ENCODE results near the gene STARD4. TPM values are rescaled to one million over a fixed set of nuclear protein-coding genes. Genes with fewer than 3 reads are reported as not detected.

STARD4 gene
- total RNA-seq, 1 experiment from 2014 or later: 73.2 TPM

DNA sequence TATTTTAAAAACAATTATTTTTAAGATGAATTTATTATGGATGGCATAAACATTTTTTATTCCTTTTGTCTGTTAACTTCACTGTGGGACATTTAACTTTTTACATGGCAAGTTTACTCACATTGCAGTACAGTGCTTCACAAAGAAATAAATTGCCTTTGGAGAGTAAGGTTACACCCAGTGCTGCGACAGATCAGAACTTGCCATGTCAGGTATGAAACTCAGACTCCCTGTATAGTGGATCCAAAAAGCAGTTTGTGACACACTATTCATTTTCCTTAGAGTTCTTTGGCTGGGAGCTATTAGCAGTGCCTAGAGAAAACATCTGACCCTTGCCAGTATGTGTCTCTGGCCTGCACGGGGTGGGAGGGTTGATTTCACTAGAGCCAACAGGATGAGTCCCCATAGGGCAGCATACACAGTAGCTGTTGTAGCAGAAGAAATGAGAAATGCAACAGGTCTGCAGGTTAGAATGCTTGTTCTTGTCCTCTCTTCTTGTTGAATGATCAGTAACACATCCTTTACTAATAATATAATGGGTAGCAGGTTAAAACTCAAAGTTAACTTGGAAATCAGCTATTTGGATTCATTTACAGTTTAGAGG lies 42.9 kb downstream of the STARD4 start:
- Histone ChIP-seq H3K4me3 (no peak overlapping the region), H3K27me3 (no peaks in the 10 kb centered on the region), H3K27ac (no peak overlapping the region), H3K9me3 (replicated peaks) (no peaks in the 10 kb centered on the region), H3K4me1 (no peaks in the 10 kb centered on the region), H3K36me3 (no peaks in the 10 kb centered on the region)
- no peak for DNase-seq

DNA sequence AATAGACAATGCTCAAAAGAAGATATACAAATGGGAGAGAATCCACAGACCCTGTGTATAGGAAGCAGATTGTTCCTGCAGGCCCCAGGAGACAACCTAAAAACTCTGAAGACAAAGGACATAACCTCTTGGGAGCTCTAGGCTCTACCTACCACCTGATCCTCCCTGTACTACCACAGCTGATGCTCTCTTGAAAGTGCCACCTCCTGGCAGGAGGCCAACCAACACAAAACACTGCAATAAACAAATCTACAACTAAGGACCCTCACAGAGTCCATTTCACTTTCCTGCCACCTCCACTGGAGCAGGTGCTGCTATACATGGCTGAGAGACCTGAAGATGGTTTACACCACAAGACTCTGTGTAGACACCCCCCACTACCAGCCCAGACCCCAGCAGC lies 49.0 kb downstream of the STARD4 start:
- no peaks in the 10 kb centered on the region for H3K27me3 ChIP-seq
- no peaks in the 10 kb centered on the region for H3K36me3 ChIP-seq
- DNase-seq: peak in 1 of 2 experiments; percentile 12
- H3K27ac ChIP-seq: no peak overlapping the region
- H3K9me3 ChIP-seq (replicated peaks): no peaks in the 10 kb centered on the region
- H3K4me1 ChIP-seq: no peaks in the 10 kb centered on the region
- no peak overlapping the region for H3K4me3 ChIP-seq

DNA sequence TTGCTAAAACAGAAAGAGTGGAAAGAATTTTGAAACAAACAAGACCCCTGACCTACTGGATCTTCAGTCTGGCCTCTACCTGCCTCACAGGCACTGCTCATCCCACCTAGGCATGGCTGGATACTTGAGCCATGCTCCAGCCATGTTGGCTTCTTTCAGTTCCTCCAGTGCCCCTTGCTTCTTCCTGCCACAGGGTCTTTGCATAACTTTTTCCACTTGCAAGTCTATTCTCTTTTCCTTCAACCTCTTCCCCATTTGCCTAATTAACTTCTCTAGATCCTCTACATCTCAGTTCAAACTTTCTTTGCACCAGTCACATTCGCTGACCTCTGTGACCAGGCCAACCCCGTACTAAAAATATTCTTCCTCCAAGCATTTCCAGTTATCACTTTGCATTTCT lies 50.4 kb downstream of the STARD4 start:
- Histone ChIP-seq H3K4me3 (no peak overlapping the region), H3K27ac (no peak overlapping the region), H3K4me1 (no peaks in the 10 kb centered on the region), H3K27me3 (no peaks in the 10 kb centered on the region), H3K9me3 (replicated peaks) (no peaks in the 10 kb centered on the region), H3K36me3 (no peaks in the 10 kb centered on the region)
- no peak for DNase-seq

DNA sequence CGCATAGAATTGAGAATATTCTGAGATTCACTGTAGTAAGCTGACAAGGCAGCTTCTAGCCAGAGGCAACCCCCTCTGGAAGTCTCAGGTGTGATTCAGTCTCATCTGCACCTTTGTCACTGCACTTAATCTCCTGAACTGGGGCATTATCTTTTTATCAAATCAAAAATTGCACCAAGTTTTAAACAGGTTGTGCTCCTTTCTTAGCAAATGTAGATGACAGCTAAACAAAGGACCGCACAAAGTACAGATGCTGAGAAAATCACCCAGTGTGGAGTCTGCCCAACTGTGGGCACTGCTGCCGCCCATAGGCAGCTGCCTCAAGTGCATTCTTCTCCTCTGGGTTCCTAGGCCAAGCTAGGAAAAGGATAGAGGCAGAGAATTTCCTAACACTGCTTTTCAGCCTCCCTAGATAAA lies 51.1 kb downstream of the STARD4 start:
- DNase-seq: peak in 1 of 2 experiments; percentile 34

DNA sequence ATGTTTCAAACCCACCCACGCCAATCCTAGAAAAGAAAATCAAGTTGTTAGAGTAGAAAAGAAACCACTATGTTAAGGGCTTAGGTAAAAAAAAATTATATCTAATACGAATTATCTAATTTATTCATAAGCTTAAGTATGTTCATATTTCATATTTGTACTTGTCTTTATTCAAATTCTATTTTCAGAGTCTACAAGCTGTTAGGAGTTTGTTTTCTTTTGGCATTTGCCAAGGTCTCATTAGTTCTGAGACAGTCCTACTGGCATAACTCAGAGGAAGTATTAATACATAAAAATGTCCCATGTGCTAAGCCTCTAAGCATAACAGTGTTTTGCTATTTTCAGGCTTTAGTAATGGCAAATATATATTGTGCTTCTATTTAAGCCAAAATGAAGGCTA lies 57.6 kb downstream of the STARD4 start:
- no peaks in the 10 kb centered on the region for H3K36me3 ChIP-seq
- H3K27ac ChIP-seq: no peak overlapping the region
- H3K27me3 ChIP-seq: no peaks in the 10 kb centered on the region
- no peaks in the 10 kb centered on the region for H3K9me3 ChIP-seq (replicated peaks)
- no peak overlapping the region for H3K4me3 ChIP-seq
- peaks cover 12% of the 10 kb centered on the region for H3K4me1 ChIP-seq
- DNase-seq: no peak

More for the DNA sequence above, 51.1 kb downstream of the STARD4 start:
- Histone ChIP-seq H3K9me3 (replicated peaks) (no peaks in the 10 kb centered on the region), H3K27me3 (no peaks in the 10 kb centered on the region), H3K4me1 (no peaks in the 10 kb centered on the region), H3K27ac (no peak overlapping the region), H3K36me3 (no peaks in the 10 kb centered on the region), H3K4me3 (no peak overlapping the region)

DNA sequence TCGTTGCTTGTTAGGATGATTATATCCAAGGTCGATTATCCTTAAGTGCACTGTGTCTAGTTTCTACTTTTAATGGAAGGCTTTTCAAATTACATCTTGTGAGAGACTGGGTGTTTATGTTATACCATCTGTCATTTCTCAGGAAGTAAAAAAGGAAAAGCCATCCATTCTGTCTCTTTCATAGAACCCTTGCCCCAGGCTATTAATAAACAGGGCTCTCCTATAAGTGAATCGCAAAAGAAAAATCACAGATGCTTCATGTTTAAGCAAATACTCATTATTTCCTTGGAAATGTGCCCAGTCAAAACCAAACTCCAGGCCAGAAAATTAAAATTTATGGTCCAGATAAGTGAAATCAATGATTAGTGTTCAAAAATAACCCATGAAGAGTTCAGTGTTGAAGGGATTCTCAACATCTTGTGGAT lies 58.1 kb downstream of the STARD4 start:
- H3K9me3 ChIP-seq (replicated peaks): no peaks in the 10 kb centered on the region
- peak; percentile 27 to 78 for DNase-seq
- H3K36me3 ChIP-seq: no peaks in the 10 kb centered on the region
- peaks cover 12% of the 10 kb centered on the region for H3K4me1 ChIP-seq
- H3K27me3 ChIP-seq: no peaks in the 10 kb centered on the region
- H3K27ac ChIP-seq: peak overlapping the region; percentile 41; the same call in 1 of the 2 replicates
- peak overlapping the region; percentile 18 for H3K4me3 ChIP-seq

DNA sequence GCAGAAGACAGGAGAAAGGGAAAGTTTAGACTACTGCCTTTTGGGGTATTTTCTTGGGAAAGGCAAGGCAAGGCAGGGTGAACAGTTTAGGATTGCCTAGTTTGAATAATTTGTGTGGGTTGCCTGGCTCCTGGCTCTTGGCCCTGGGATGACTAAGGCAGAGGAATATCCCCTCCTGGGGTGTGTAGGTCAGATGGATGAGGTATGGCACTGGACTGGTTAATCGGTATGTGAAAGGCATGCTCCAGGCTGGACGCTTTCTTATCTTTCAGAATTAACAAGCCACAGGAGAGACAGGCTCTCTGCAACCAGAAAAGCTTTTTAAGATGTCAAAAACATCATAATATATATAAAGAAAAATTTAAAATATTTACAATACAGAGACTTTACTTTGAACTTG lies 58.6 kb downstream of the STARD4 start:
- H3K4me1 ChIP-seq: peaks cover 12% of the 10 kb centered on the region
- peak overlapping the region; percentile 41 for H3K27ac ChIP-seq
- no peaks in the 10 kb centered on the region for H3K36me3 ChIP-seq
- DNase-seq: peak; percentile 40 to 54
- H3K27me3 ChIP-seq: no peaks in the 10 kb centered on the region
- H3K4me3 ChIP-seq: peak overlapping the region; percentile 18
- no peaks in the 10 kb centered on the region for H3K9me3 ChIP-seq (replicated peaks)

DNA sequence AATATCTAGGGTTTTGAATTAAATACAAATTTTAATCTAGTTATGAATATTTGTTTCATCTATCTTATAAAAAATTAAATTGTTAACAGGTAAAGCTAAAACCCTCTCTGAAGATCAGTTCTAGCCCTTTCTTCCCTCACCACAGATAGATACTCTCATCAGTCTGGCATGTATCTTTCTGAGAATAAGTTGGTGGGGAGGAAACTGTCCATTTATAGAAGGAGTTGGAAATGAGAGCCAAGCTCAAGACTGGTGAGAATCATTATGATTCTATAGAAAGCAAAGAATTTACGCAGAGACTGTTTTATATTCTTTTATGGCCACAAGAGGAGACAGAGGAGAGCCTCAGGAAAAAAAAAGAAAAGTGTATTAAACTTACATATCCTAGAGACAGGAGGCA lies 59.0 kb downstream of the STARD4 start:
- Histone ChIP-seq H3K27ac (peak overlapping the region; percentile 41), H3K4me3 (no peak overlapping the region)

DNA sequence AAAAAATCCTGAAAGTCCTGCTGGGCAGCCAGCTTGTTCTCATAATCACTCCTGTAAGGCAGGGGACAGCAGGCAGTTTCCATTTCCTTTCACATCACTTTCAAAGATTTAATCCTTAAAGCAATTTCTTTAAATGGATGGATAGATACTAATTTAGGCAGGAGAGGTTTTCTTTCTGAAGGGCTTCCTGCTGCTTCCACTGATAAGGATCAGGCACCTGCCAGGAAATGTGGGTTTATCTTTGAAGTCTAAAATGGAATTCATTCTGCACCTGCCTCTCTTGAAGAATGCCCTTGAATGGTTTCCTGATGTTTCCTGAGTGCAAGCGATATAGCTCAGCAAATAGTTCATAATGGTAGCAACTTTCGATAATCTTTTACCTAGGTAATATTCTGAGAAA lies 64.5 kb downstream of the STARD4 start:
- no peaks in the 10 kb centered on the region for H3K9me3 ChIP-seq (replicated peaks)
- no peaks in the 10 kb centered on the region for H3K27me3 ChIP-seq
- H3K27ac ChIP-seq: no peak overlapping the region
- H3K4me3 ChIP-seq: no peak overlapping the region
- H3K36me3 ChIP-seq: no peaks in the 10 kb centered on the region
- peaks cover 2% of the 10 kb centered on the region for H3K4me1 ChIP-seq
- DNase-seq: peak in 1 of 2 experiments; percentile 17

More for the DNA sequence above, 59.0 kb downstream of the STARD4 start:
- H3K4me1 ChIP-seq: peaks cover 12% of the 10 kb centered on the region
- H3K36me3 ChIP-seq: no peaks in the 10 kb centered on the region
- no peaks in the 10 kb centered on the region for H3K27me3 ChIP-seq
- DNase-seq: peak in 1 of 2 experiments; percentile 13
- H3K9me3 ChIP-seq (replicated peaks): no peaks in the 10 kb centered on the region

DNA sequence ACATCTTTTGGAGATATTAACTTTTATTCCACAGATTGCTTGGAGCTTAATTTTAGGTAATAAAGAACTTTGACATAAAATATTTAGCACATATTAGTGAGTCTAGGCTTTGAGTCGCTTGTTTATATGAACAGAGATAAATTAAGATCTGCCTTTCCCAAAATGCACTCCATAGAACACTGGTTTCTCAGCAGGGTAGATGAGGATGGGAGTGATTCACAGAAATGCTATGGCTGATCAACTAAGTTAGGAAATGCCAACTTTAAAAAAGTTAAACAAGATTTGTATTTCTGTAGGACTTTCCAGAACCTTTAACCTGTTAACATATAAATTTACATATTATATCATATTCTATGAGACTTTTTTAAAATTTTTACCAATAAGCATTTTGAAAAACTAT lies 65.2 kb downstream of the STARD4 start:
- no peak for DNase-seq
- Histone ChIP-seq H3K27me3 (no peaks in the 10 kb centered on the region), H3K36me3 (no peaks in the 10 kb centered on the region), H3K4me1 (no peaks in the 10 kb centered on the region; the same call in 1 of the 2 replicates), H3K4me3 (no peak overlapping the region), H3K9me3 (replicated peaks) (no peaks in the 10 kb centered on the region), H3K27ac (no peak overlapping the region)

Other genes with a start within 250 kb of the STARD4 start
- gene NREP, start 244.7 kb upstream of the STARD4 start, total RNA-seq (2014; rRNA removed; shearing (Covaris generic)): 96.8 and 101 TPM in 2 replicates

All from SJCRH30 (cell line).